HepG2 (cell line): Measurements from ENCODE around the gene SEMA3F. TPM values are rescaled to one million over a fixed set of nuclear protein-coding genes. Genes with fewer than 3 reads are reported as not detected.

Experiments used
- ATAC-seq: fragments of 200-7000 bp; cut with Tn5 transposase; 3 replicates; pipeline ENCODE4 v1.9.1; 2020; ENCODE audit warnings: mild to moderate bottlenecking, moderate library complexity
- BruUV-seq: library from RNA; stranded (reverse); fragments of 400-500 nt; replicated peaks from 2 replicates; lab custom pipeline; 2021; lab: Mats Ljungman, UMichigan
- CTCF ChIA-PET: fragments of 300-600 bp; formaldehyde crosslinking; extraction: SDS; loops from one replicate; lab custom pipeline; 2021; ENCODE audit warnings: low total read pairs, inconsistent platforms, low intra/inter-chr PET ratio; lab: Yijun Ruan, JAX
- POLR2A ChIA-PET: fragments of 350-600 bp; sonication (Branson Sonifier 250); formaldehyde crosslinking; loops from one replicate; lab custom pipeline; 2020; ENCODE audit warnings: antibody characterized with exemption, inconsistent platforms; lab: Yijun Ruan, JAX
- DNase-seq: peaks from one replicate; pipeline ENCODE4 v3.0.0-alpha.2; 2015; ENCODE audit warnings: low spot score
- FAIRE-seq: peaks from 3 replicates; lab custom pipeline; 2011; peaks lifted over from hg19 to GRCh38; lab: Jason Lieb, UNC
- H2AFZ ChIP-seq: one replicate; pipeline ENCODE4 v1.6.1; 2011; ENCODE audit warnings: low read length, inconsistent platforms
- H3K27ac ChIP-seq: fragments of 300-600 bp; 3 replicates; pipeline ENCODE4 v1.8.0; 2011; ENCODE audit warnings: mixed run types, mild to moderate bottlenecking, mixed read lengths, low read length, inconsistent platforms; ENCODE audit not compliant: insufficient read depth; ENCODE audit errors: extremely low read length
- H3K27me3 ChIP-seq, 2 experiments: fragments of 200-600 bp in 1 of 2; 2 replicates in 1 of 2; 3 replicates in 1 of 2; pipeline versions ENCODE4 v1.6.0 to v1.8.0; 2011; ENCODE audit warnings: low read length in 2 of 2, mild to moderate bottlenecking in 2 of 2, moderate library complexity in 2 of 2, inconsistent platforms in 1 of 2; ENCODE audit not compliant: insufficient read depth in 2 of 2, control insufficient read depth in 1 of 2
- H3K36me3 ChIP-seq, 2 experiments: fragments of 200-600 bp in 1 of 2; replicated peaks in 1 of 2; 2 replicates in 1 of 2; 3 replicates in 1 of 2; pipeline versions ENCODE4 v1.5.1 to v1.8.0; 2011; ENCODE audit warnings: low read length in 2 of 2, inconsistent platforms in 1 of 2; ENCODE audit not compliant: insufficient read depth in 2 of 2, control insufficient read depth in 1 of 2
- H3K4me1 ChIP-seq: 2 replicates; pipeline ENCODE4 v1.5.1; 2012; ENCODE audit warnings: low read length, inconsistent platforms; ENCODE audit not compliant: insufficient read depth
- H3K4me2 ChIP-seq: 2 replicates; pipeline ENCODE4 v1.6.0; 2011; ENCODE audit warnings: low read depth, low read length, inconsistent platforms
- H3K4me3 ChIP-seq, 3 experiments: fragments of 200-600 bp in 1 of 3; sonication (generic), shearing (Covaris generic) in 1 of 3; replicated peaks in 1 of 3; 2 replicates each; pipeline ENCODE4 v1.5.1; 2011 to 2016; ENCODE audit warnings: low read length in 3 of 3, inconsistent platforms in 2 of 3, low read depth in 2 of 3, mild to moderate bottlenecking in 2 of 3, control low read depth in 1 of 3, mixed read lengths in 1 of 3; ENCODE audit not compliant: insufficient read depth in 1 of 3
- H3K79me2 ChIP-seq: one replicate; pipeline ENCODE4 v1.6.1; 2011; ENCODE audit warnings: low read length, inconsistent platforms; ENCODE audit not compliant: insufficient read depth
- H3K9ac ChIP-seq: 2 replicates; pipeline ENCODE4 v1.6.0; 2011; ENCODE audit warnings: mild to moderate bottlenecking, low read depth, low read length, inconsistent platforms; ENCODE audit not compliant: insufficient read depth
- H3K9me3 ChIP-seq: 2 replicates; pipeline ENCODE4 v1.5.1; 2012; ENCODE audit warnings: mild to moderate bottlenecking, low read length
- H4K20me1 ChIP-seq: 2 replicates; pipeline ENCODE4 v1.6.0; 2011; ENCODE audit warnings: inconsistent platforms, mild to moderate bottlenecking, low read length, moderate library complexity; ENCODE audit not compliant: insufficient read depth
- MTA1 ChIP-seq: sonication (generic); formaldehyde crosslinking; IDR thresholded peaks from 2 replicates; pipeline ENCODE4 v1.4.0; 2020; ENCODE audit warnings: missing genetic modification reagents, mild to moderate bottlenecking, borderline replicate concordance
- ZKSCAN1 ChIP-seq: fragments of 150-350 bp; IDR thresholded peaks from 2 replicates; pipeline ENCODE4 v1.6.1; 2014; ENCODE audit warnings: low read length
- ZNF761 ChIP-seq: sonication (generic); formaldehyde crosslinking; conservative IDR thresholded peaks from 2 replicates; pipeline ENCODE4 v1.4.0; 2020; ENCODE audit warnings: mild to moderate bottlenecking, missing genetic modification reagents
- ZNF772 ChIP-seq: sonication (generic); formaldehyde crosslinking; IDR thresholded peaks from 2 replicates; pipeline ENCODE4 v1.5.0; 2020; ENCODE audit warnings: mild to moderate bottlenecking, missing genetic modification reagents
- ZNF788 ChIP-seq: sonication (generic); formaldehyde crosslinking; IDR thresholded peaks from 2 replicates; pipeline ENCODE4 v1.5.0; 2020; ENCODE audit warnings: mild to moderate bottlenecking, missing genetic modification reagents, borderline replicate concordance
- ZSCAN30 ChIP-seq: sonication (generic); formaldehyde crosslinking; IDR thresholded peaks from 2 replicates; pipeline ENCODE4 v1.5.0; 2020; ENCODE audit warnings: mild to moderate bottlenecking, missing genetic modification reagents
- WGBS: methylation state at CpG from one replicate; pipeline ENCODE4 v1.1.6; 2017; ENCODE audit warnings: low lambda C conversion rate; 5-methylcytosine and 5-hydroxymethylcytosine counted together
- in situ Hi-C: cut with HindIII; loops from 2 replicates; pipeline ENCODE4 v1.10.0; 2017; ENCODE audit warnings: low pct_unique_long_range_greater_than_20kb; ENCODE audit not compliant: extremely low pct_ligation_motif_present
- intact Hi-C: fragments of 100-400 bp; cut with micrococcal nuclease; formaldehyde crosslinking; loops from one replicate; pipeline ENCODE4 v1.10.0; 2022; ENCODE audit not compliant: unreplicated experiment
- polyA plus RNA-seq, 8 experiments: library from polyadenylated mRNA; depleted of rRNA in 3 of 8; stranded (reverse) in 7 of 8; unstranded in 1 of 8; fragments of >200 nt; fragmentation: Illumina TruSeq in 4 of 8; extraction: Trizol in 4 of 8; gene quantifications; 2 replicates each; pipeline versions ENCODE4 v1.2.1 to v1.2.3, GENCODE V29; 2011 to 2016; ENCODE audit warnings: low read depth in 4 of 8, missing spikeins in 1 of 8, mixed read lengths in 1 of 8; ENCODE audit not compliant: insufficient read depth in 1 of 8
- total RNA-seq, 5 experiments: library from RNA; depleted of rRNA; stranded (reverse); fragments of >200 nt; fragmentation: Illumina TruSeq; extraction: Trizol; gene quantifications; 2 replicates each; pipeline ENCODE4 v1.2.3, GENCODE V29; 2016; ENCODE audit warnings: low read depth in 1 of 5
- TF ChIP-seq, protein P1 (sequence below): sonication (generic); formaldehyde crosslinking; IDR thresholded peaks from 2 replicates; pipeline ENCODE4 v1.5.1; 2020; ENCODE audit warnings: mild to moderate bottlenecking, missing genetic modification reagents, moderate library complexity

SEMA3F gene
- total and polyA plus RNA-seq, 2 of the 13 experiments (the other 11 are each of a cell fraction or from before 2014, with no cell fraction given) = 7.6 to 17.2 TPM

DNA sequence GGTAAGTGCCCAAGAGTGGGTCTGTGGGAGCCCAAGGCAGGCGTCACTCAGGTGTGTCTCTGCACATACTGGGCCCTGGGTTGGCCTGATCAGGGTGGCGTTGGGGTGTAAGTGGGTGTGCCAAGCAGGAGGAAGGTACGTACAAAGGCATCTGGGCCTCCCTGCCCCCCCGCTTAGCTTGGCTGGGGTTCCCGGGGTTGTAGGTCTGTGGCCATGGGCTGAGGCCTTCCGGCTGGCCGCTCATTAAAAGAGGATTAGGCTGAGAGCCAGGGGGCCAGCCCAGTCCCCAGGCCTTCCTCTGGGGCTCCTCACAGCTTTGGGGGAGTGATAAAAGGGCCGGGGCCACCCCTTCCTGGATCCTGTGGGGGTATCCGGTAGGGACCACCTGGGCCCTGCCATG, 13.3 kb downstream of the SEMA3F start:
- WGBS = 57% methylated on average over 7 of the region's 9 CpGs
- Histone ChIP-seq H3K27ac (peak overlapping the region; percentile 66), H3K9me3 (no peaks in the 10 kb centered on the region), H3K36me3 (no peaks in the 10 kb centered on the region), H3K4me2 (no peak overlapping the region), H4K20me1 (no peaks in the 10 kb centered on the region), H3K4me1 (peaks cover 99% of the 10 kb centered on the region), H2AFZ (no peak overlapping the region), H3K79me2 (peaks cover 2% of the 10 kb centered on the region), H3K9ac (no peak overlapping the region), H3K27me3 (no peaks in the 10 kb centered on the region), H3K4me3 (no peak overlapping the region)
- in situ Hi-C loops = no loop called here
- DNase-seq (no peak), ATAC-seq (no peak), FAIRE-seq (no peak)
- intact Hi-C loops = no loop called here
- ChIA-PET POLR2A (interaction anchor here (1.3 to 2.8 kb wide), 4 partner anchors 11 to 96 kb away, joined by 3 to 23 read pairs (median 6); no protein-coding TSS in a partner anchor), CTCF (no interaction called here)
- BruUV-seq = no TSS peak
- 0 out of 2 replicates have a peak, but pooled peaks have one; percentile 28 for TF ChIP-seq ZNF788 (CRISPR knock-in tag)
- TF ChIP-seq ZNF761 = 0 out of 2 replicates have a peak, but pooled peaks have one; percentile 30
- TF ChIP-seq, protein P1, sequence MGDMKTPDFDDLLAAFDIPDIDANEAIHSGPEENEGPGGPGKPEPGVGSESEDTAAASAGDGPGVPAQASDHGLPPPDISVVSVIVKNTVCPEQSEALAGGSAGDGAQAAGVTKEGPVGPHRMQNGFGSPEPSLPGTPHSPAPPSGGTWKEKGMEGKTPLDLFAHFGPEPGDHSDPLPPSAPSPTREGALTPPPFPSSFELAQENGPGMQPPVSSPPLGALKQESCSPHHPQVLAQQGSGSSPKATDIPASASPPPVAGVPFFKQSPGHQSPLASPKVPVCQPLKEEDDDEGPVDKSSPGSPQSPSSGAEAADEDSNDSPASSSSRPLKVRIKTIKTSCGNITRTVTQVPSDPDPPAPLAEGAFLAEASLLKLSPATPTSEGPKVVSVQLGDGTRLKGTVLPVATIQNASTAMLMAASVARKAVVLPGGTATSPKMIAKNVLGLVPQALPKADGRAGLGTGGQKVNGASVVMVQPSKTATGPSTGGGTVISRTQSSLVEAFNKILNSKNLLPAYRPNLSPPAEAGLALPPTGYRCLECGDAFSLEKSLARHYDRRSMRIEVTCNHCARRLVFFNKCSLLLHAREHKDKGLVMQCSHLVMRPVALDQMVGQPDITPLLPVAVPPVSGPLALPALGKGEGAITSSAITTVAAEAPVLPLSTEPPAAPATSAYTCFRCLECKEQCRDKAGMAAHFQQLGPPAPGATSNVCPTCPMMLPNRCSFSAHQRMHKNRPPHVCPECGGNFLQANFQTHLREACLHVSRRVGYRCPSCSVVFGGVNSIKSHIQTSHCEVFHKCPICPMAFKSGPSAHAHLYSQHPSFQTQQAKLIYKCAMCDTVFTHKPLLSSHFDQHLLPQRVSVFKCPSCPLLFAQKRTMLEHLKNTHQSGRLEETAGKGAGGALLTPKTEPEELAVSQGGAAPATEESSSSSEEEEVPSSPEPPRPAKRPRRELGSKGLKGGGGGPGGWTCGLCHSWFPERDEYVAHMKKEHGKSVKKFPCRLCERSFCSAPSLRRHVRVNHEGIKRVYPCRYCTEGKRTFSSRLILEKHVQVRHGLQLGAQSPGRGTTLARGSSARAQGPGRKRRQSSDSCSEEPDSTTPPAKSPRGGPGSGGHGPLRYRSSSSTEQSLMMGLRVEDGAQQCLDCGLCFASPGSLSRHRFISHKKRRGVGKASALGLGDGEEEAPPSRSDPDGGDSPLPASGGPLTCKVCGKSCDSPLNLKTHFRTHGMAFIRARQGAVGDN (CRISPR knock-in tag) = peak; percentile 26
- no peak for TF ChIP-seq ZSCAN30 (CRISPR knock-in tag)
- no peak for TF ChIP-seq ZKSCAN1
- 0 out of 2 replicates have a peak, but pooled peaks have one; percentile 8 for TF ChIP-seq MTA1 (CRISPR knock-in tag)
- TF ChIP-seq ZNF772 = 0 out of 2 replicates have a peak, but pooled peaks have one; percentile 46
